H9 (cell line): ENCODE measurements around the gene TANGO6. TPM values are rescaled to one million over a fixed set of nuclear protein-coding genes. Genes with fewer than 3 reads are reported as not detected.

ENCODE experiments used
- DNase-seq: peaks from one replicate; pipeline ENCODE4 v3.0.0-alpha.2; 2017
- H2AFZ ChIP-seq: one replicate; pipeline ENCODE4 v1.6.1; 2013; ENCODE audit warnings: mild to moderate bottlenecking, low read length, control low read depth, moderate library complexity
- H2AK5ac ChIP-seq: 2 replicates; pipeline ENCODE4 v1.6.1; 2013; ENCODE audit warnings: low read length, control low read depth, mixed read lengths; ENCODE audit not compliant: insufficient read length
- H2BK120ac ChIP-seq: one replicate; pipeline ENCODE4 v1.6.1; 2013; ENCODE audit warnings: low read depth, mild to moderate bottlenecking, low read length, control low read depth, inconsistent platforms; ENCODE audit not compliant: poor library complexity, severe bottlenecking
- H2BK12ac ChIP-seq: 2 replicates; pipeline ENCODE4 v1.6.1; 2013; ENCODE audit warnings: low read length, control low read depth, mixed read lengths, low read depth; ENCODE audit not compliant: insufficient read length
- H2BK15ac ChIP-seq: 2 replicates; pipeline ENCODE4 v1.6.1; 2013; ENCODE audit warnings: low read depth, low read length, control low read depth
- H2BK20ac ChIP-seq: one replicate; pipeline ENCODE4 v1.6.1; 2013; ENCODE audit warnings: low read depth, mild to moderate bottlenecking, low read length, control low read depth, inconsistent platforms; ENCODE audit not compliant: poor library complexity, severe bottlenecking
- H2BK5ac ChIP-seq: 2 replicates; pipeline ENCODE4 v1.6.1; 2013; ENCODE audit warnings: low read length, control low read depth, mixed read lengths; ENCODE audit not compliant: insufficient read length
- H3K14ac ChIP-seq: 2 replicates; pipeline ENCODE4 v1.6.1; 2013; ENCODE audit warnings: low read length, control low read depth; ENCODE audit not compliant: insufficient read depth
- H3K18ac ChIP-seq: 2 replicates; pipeline ENCODE4 v1.6.1; 2013; ENCODE audit warnings: low read depth, mild to moderate bottlenecking, mixed read lengths, low read length, control low read depth; ENCODE audit not compliant: insufficient read length
- H3K23ac ChIP-seq: 2 replicates; pipeline ENCODE4 v1.6.1; 2013; ENCODE audit warnings: low read length, control low read depth, mixed read lengths, low read depth; ENCODE audit not compliant: insufficient read length
- H3K23me2 ChIP-seq: 2 replicates; pipeline ENCODE4 v1.6.1; 2013; ENCODE audit warnings: low read depth, mild to moderate bottlenecking, mixed read lengths, low read length, control low read depth; ENCODE audit not compliant: insufficient read length, poor library complexity, severe bottlenecking
- H3K27ac ChIP-seq: 2 replicates; pipeline ENCODE4 v1.5.1; 2013; ENCODE audit warnings: low read length, control low read depth, mixed read lengths, low read depth; ENCODE audit not compliant: insufficient read length
- H3K27me3 ChIP-seq: 2 replicates; pipeline ENCODE4 v1.6.1; 2013; ENCODE audit warnings: low read length, control low read depth, inconsistent platforms; ENCODE audit not compliant: insufficient read depth
- H3K4ac ChIP-seq: 2 replicates; pipeline ENCODE4 v1.6.1; 2013; ENCODE audit warnings: low read depth, mild to moderate bottlenecking, control low read depth, inconsistent platforms, low read length, moderate library complexity
- H3K4me1 ChIP-seq: 2 replicates; pipeline ENCODE4 v1.6.1; 2013; ENCODE audit warnings: low read length, control low read depth, inconsistent platforms; ENCODE audit not compliant: insufficient read depth
- H3K4me2 ChIP-seq: 2 replicates; pipeline ENCODE4 v1.6.1; 2013; ENCODE audit warnings: low read length, control low read depth, mixed read lengths; ENCODE audit not compliant: insufficient read length, insufficient read depth
- H3K56ac ChIP-seq: 2 replicates; pipeline ENCODE4 v1.6.1; 2013; ENCODE audit warnings: low read depth, mild to moderate bottlenecking, mixed read lengths, low read length, control low read depth; ENCODE audit not compliant: insufficient read length
- H3K79me1 ChIP-seq: 2 replicates; pipeline ENCODE4 v1.6.1; 2013; ENCODE audit warnings: low read depth, mild to moderate bottlenecking, moderate library complexity, low read length, control low read depth, inconsistent platforms; ENCODE audit not compliant: insufficient read depth, poor library complexity, severe bottlenecking
- H3K79me2 ChIP-seq: 2 replicates; pipeline ENCODE4 v1.6.1; 2013; ENCODE audit warnings: low read length, control low read depth, inconsistent platforms; ENCODE audit not compliant: insufficient read depth
- H3K9ac ChIP-seq: 2 replicates; pipeline ENCODE4 v1.6.1; 2013; ENCODE audit warnings: low read length, control low read depth, mixed read lengths; ENCODE audit not compliant: insufficient read length; ENCODE audit errors: extremely low read depth
- H3K9me3 ChIP-seq: one replicate; pipeline ENCODE4 v1.6.1; 2013; ENCODE audit warnings: low read depth, low read length, inconsistent platforms; ENCODE audit not compliant: control insufficient read depth
- H3T11ph ChIP-seq: one replicate; pipeline ENCODE4 v1.6.1; 2013; ENCODE audit warnings: mild to moderate bottlenecking, low read length, control low read depth, inconsistent platforms
- H4K20me1 ChIP-seq: one replicate; pipeline ENCODE4 v1.6.1; 2013; ENCODE audit not compliant: control insufficient read depth, insufficient read length, insufficient read depth
- H4K5ac ChIP-seq: 2 replicates; pipeline ENCODE4 v1.6.1; 2013; ENCODE audit warnings: low read depth, mild to moderate bottlenecking, mixed read lengths, low read length, control low read depth; ENCODE audit not compliant: insufficient read length
- H4K8ac ChIP-seq: replicated peaks from 2 replicates; pipeline ENCODE4 v1.6.1; 2013; ENCODE audit warnings: low read length, control low read depth, mixed read lengths, low read depth; ENCODE audit not compliant: insufficient read length
- H4K91ac ChIP-seq: 2 replicates; pipeline ENCODE4 v1.6.1; 2013; ENCODE audit warnings: low read depth, mild to moderate bottlenecking, moderate library complexity, mixed read lengths, low read length, control low read depth; ENCODE audit not compliant: insufficient read length
- H3K27ac Mint-ChIP-seq, 3 experiments: 2 replicates in 2 of 3; 3 replicates in 1 of 3; pipeline ENCODE4 v1.8.0; 2020 to 2021; ENCODE audit warnings: mixed read lengths in 3 of 3, mild to moderate bottlenecking in 1 of 3, moderate library complexity in 1 of 3
- H3K27me3 Mint-ChIP-seq: 2 replicates; pipeline ENCODE4 v1.8.0; 2021; ENCODE audit warnings: low read depth, mild to moderate bottlenecking, moderate library complexity, mixed read lengths
- H3K36me3 Mint-ChIP-seq, 3 experiments: 2 replicates in 2 of 3; 3 replicates in 1 of 3; pipeline ENCODE4 v1.8.0; 2020 to 2021; ENCODE audit warnings: low read depth in 3 of 3, mixed read lengths in 3 of 3; ENCODE audit not compliant: insufficient read depth in 1 of 3
- H3K4me1 Mint-ChIP-seq, 2 experiments: 2 replicates each; pipeline ENCODE4 v1.8.0; 2020; ENCODE audit warnings: mixed read lengths in 2 of 2
- H3K4me3 Mint-ChIP-seq, 2 experiments: 2 replicates in 1 of 2; 3 replicates in 1 of 2; pipeline ENCODE4 v1.8.0; 2020 to 2021; ENCODE audit warnings: mild to moderate bottlenecking in 2 of 2, mixed read lengths in 2 of 2, moderate library complexity in 1 of 2
- H3K9me3 Mint-ChIP-seq, 2 experiments: 2 replicates in 1 of 2; 3 replicates in 1 of 2; pipeline ENCODE4 v1.8.0; 2020; ENCODE audit warnings: mild to moderate bottlenecking in 2 of 2, mixed read lengths in 2 of 2, moderate library complexity in 1 of 2
- CTCF ChIP-seq: fragments of 200-600 bp; sonication (generic); conservative IDR thresholded peaks from 3 replicates; pipeline ENCODE4 v1.8.0; 2021; ENCODE audit warnings: antibody characterized with exemption, mild to moderate bottlenecking
- WGBS: extraction: QIAGEN DNeasy Blood & Tissue Kit; methylation state at CpG from one replicate; pipeline ENCODE4 v1.1.7; 2013; ENCODE audit warnings: missing lambda C conversion rate, low lambda C conversion rate, mixed read lengths; ENCODE audit not compliant: insufficient read length; ENCODE audit errors: extremely low coverage; 5-methylcytosine and 5-hydroxymethylcytosine counted together
- total RNA-seq: library from RNA; stranded (reverse); gene quantifications from 2 replicates; pipeline ENCODE4 v1.2.1, GENCODE V29; 2021

TANGO6 gene
- total RNA-seq, 1 experiment from 2014 or later, result 12.0 TPM

- H2AK5ac ChIP-seq, result no peak overlapping the region
- H3K79me1 ChIP-seq, result no peaks in the 10 kb centered on the region
- no peaks in the 10 kb centered on the region for H3K23me2 ChIP-seq
- no peak overlapping the region for H2BK20ac ChIP-seq
- H3K79me2 ChIP-seq, result no peaks in the 10 kb centered on the region
- Mint-ChIP-seq H3K27ac (no peak overlapping the region), H3K36me3 (peaks cover 24 to 41% (median 38%) of the 10 kb centered on the region in 3 experiments), H3K4me1 (no peaks in the 10 kb centered on the region), H3K27me3 (no peaks in the 10 kb centered on the region), H3K9me3 (peaks cover 37 to 44% of the 10 kb centered on the region in 2 experiments), H3K4me3 (no peak overlapping the region)
- H3K9me3 ChIP-seq, result peaks cover 14% of the 10 kb centered on the region
- no peak overlapping the region for H3K23ac ChIP-seq
- H3K9ac ChIP-seq, result no peak overlapping the region
- no peak overlapping the region for H4K5ac ChIP-seq
- H3K4ac ChIP-seq, result no peak overlapping the region
- no CpG with 5 or more reads among the region's 1 CpG for WGBS
- no peak overlapping the region for H2BK5ac ChIP-seq
- H3K14ac ChIP-seq, result no peak overlapping the region
- H4K8ac ChIP-seq, result no peak overlapping the region
- H4K91ac ChIP-seq, result no peak overlapping the region
- no peak overlapping the region for H2BK12ac ChIP-seq
- no peak overlapping the region for H2BK120ac ChIP-seq
- no peak overlapping the region for H3K27ac ChIP-seq
- TF ChIP-seq CTCF, result no peak
- no peaks in the 10 kb centered on the region for H4K20me1 ChIP-seq
- H3K56ac ChIP-seq, result no peak overlapping the region
- H2BK15ac ChIP-seq, result no peak overlapping the region
- no peak overlapping the region for H2AFZ ChIP-seq
- DNase-seq, result no peak
- no peak overlapping the region for H3K18ac ChIP-seq
- no peak overlapping the region for H3T11ph ChIP-seq
- no peaks in the 10 kb centered on the region for H3K27me3 ChIP-seq
- H3K4me2 ChIP-seq, result no peak overlapping the region
- no peaks in the 10 kb centered on the region for H3K4me1 ChIP-seq
Measured at GRCh38 chr16:69003500-69003899, 160.2 kb downstream of the TANGO6 start.
